Measurements from ENCODE around the gene SKAP2.

Gene SKAP2

DNA sequence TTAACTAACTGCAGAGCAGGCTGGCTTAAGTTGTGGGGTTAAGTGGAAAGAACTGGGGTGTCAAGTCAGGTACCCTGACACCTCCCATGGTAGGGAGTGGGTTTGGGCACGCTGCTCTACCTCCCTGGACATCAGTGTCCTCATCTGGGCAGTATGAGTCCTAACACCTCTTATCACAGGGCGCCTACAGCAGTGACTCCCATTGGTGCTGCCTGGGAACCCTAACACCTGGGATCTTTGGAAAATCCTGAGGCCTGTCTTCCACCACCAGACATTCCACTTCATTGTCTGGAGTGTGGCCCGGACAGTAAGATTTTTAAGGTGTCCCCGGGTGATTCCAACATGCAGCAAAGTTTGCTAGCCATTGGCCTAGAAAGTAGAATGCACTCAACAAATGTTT, 239.1 kb downstream of the SKAP2 start:
- Histone ChIP-seq H3K4me1 (ENCODE audit: control insufficient read depth, insufficient read depth, low read length) (no peaks in the 10 kb centered on the region), H3K9me3 (ENCODE audit: control insufficient read depth, insufficient read depth, low read depth, low read length) (no peaks in the 10 kb centered on the region), H3K27ac (ENCODE audit: extremely low read depth, low read depth, low read length) (no peak overlapping the region), H3K4me3 (ENCODE audit: low read depth, low read length) (no peak overlapping the region), H3K36me3 (ENCODE audit: control insufficient read depth in 2 of 2, insufficient read depth in 1 of 2, low read length in 2 of 2) (no peaks in the 10 kb centered on the region)
- ChIA-PET POLR2A (no interaction called here), CTCF (no interaction called here)
- no peak for TF ChIP-seq ZNF639 (tag by site-specific recombination; IDR thresholded peaks at IDR 0.05)
- TF ChIP-seq ZNF571 (tag by site-specific recombination; IDR thresholded peaks at IDR 0.05), result no peak
- no peak for TF ChIP-seq ZNF394 (tag by site-specific recombination; IDR thresholded peaks at IDR 0.05; ENCODE audit: borderline replicate concordance)
- no peak for TF ChIP-seq ZNF791 (tag by site-specific recombination; IDR thresholded peaks at IDR 0.05)
- no peak for TF ChIP-seq ZNF658 (tag by site-specific recombination; IDR thresholded peaks at IDR 0.05)
- no peak for TF ChIP-seq YY1 (tag by site-specific recombination; IDR thresholded peaks at IDR 0.05)
- TF ChIP-seq ZNF549 (tag by site-specific recombination; IDR thresholded peaks at IDR 0.05), result no peak
- TF ChIP-seq ZNF670 (tag by site-specific recombination; IDR thresholded peaks at IDR 0.05; ENCODE audit: low read depth), result no peak
- TF ChIP-seq SP7 (tag by site-specific recombination; IDR thresholded peaks at IDR 0.05), result no peak

GRCh38 chr7:26624839-26625238, 239.6 kb downstream of the SKAP2 start:
- no peaks in the 10 kb centered on the region for H3K9me3 ChIP-seq (ENCODE audit: control insufficient read depth, insufficient read depth, low read depth, low read length)
- no peaks in the 10 kb centered on the region for H3K4me1 ChIP-seq (ENCODE audit: control insufficient read depth, insufficient read depth, low read length)
- CTCF ChIA-PET, result no interaction called here
- H3K4me3 ChIP-seq (ENCODE audit: low read depth, low read length), result no peak overlapping the region
- no peak overlapping the region for H3K27ac ChIP-seq (ENCODE audit: extremely low read depth, low read depth, low read length)
- TF ChIP-seq ZNF670 (tag by site-specific recombination; IDR thresholded peaks at IDR 0.05; ENCODE audit: low read depth), result no peak
- TF ChIP-seq TSHZ1 (tag by site-specific recombination; IDR thresholded peaks at IDR 0.05; ENCODE audit: borderline replicate concordance), result no peak
- TF ChIP-seq ZNF341 (tag by site-specific recombination; IDR thresholded peaks at IDR 0.05; ENCODE audit: low read depth), result no peak
- TF ChIP-seq, protein P1, sequence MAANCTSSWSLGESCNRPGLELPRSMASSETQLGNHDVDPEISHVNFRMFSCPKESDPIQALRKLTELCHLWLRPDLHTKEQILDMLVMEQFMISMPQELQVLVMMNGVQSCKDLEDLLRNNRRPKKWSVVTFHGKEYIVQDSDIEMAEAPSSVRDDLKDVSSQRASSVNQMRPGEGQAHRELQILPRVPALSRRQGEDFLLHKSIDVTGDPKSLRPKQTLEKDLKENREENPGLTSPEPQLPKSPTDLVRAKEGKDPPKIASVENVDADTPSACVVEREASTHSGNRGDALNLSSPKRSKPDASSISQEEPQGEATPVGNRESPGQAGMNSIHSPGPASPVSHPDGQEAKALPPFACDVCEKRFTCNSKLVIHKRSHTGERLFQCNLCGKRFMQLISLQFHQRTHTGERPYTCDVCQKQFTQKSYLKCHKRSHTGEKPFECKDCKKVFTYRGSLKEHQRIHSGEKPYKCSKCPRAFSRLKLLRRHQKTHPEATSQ (tag by site-specific recombination; IDR thresholded peaks at IDR 0.05), result no peak
- TF ChIP-seq IKZF3 (tag by site-specific recombination; IDR thresholded peaks at IDR 0.05), result no peak
- TF ChIP-seq FEZF1 (tag by site-specific recombination; IDR thresholded peaks at IDR 0.05), result no peak
- TF ChIP-seq ZNF114 (tag by site-specific recombination; IDR thresholded peaks at IDR 0.05), result no peak
- TF ChIP-seq, protein P2, sequence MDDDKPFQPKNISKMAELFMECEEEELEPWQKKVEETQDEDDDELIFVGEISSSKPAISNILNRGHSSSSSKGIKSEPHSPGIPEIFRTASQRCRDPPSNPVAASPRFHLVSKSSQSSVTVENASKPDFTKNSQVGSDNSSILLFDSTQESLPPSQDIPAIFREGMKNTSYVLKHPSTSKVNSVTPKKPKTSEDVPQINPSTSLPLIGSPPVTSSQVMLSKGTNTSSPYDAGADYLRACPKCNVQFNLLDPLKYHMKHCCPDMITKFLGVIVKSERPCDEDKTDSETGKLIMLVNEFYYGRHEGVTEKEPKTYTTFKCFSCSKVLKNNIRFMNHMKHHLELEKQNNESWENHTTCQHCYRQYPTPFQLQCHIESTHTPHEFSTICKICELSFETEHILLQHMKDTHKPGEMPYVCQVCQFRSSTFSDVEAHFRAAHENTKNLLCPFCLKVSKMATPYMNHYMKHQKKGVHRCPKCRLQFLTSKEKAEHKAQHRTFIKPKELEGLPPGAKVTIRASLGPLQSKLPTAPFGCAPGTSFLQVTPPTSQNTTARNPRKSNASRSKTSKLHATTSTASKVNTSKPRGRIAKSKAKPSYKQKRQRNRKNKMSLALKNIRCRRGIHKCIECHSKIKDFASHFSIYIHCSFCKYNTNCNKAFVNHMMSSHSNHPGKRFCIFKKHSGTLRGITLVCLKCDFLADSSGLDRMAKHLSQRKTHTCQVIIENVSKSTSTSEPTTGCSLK (tag by site-specific recombination; IDR thresholded peaks at IDR 0.05), result no peak
- TF ChIP-seq ZIC2 (tag by site-specific recombination; IDR thresholded peaks at IDR 0.05), result no peak
- TF ChIP-seq REPIN1 (tag by site-specific recombination; IDR thresholded peaks at IDR 0.05; ENCODE audit: low read depth), result no peak
- no peak for TF ChIP-seq ZNF335 (tag by site-specific recombination; conservative IDR thresholded peaks at IDR 0.05)
- TF ChIP-seq ZNF2 (tag by site-specific recombination; IDR thresholded peaks at IDR 0.05), result no peak
- no peak for TF ChIP-seq ZNF521 (tag by site-specific recombination; IDR thresholded peaks at IDR 0.05)
- TF ChIP-seq ZNF830 (tag by site-specific recombination; IDR thresholded peaks at IDR 0.05; ENCODE audit: low read depth), result no peak
- TF ChIP-seq WT1 (tag by site-specific recombination; IDR thresholded peaks at IDR 0.05), result no peak
- no peak for TF ChIP-seq ZNF19 (tag by site-specific recombination; IDR thresholded peaks at IDR 0.05; ENCODE audit: low read depth)
- TF ChIP-seq ZBTB6 (tag by site-specific recombination; IDR thresholded peaks at IDR 0.05), result no peak
- POLR2A ChIA-PET, result no interaction called here
- no peaks in the 10 kb centered on the region for H3K36me3 ChIP-seq (ENCODE audit: control insufficient read depth in 2 of 2, insufficient read depth in 1 of 2, low read length in 2 of 2)
